ENCODE measurements around the gene MSH2. TPM values are rescaled to one million over a fixed set of nuclear protein-coding genes. Genes with fewer than 3 reads are reported as not detected.

Gene MSH2
- total and polyA plus RNA-seq, 10 donors = 7.1 to 19.4 (median 15.5) TPM

GRCh38 chr2:47386551-47386950 lies 16.4 kb upstream of the MSH2 start:
- Histone ChIP-seq H3K4me1 (no peaks in the 10 kb centered on the region), H3K27me3 (replicated peaks in 1 of 7) (no peaks in the 10 kb centered on the region), H3K9me3 (no peaks in the 10 kb centered on the region), H3K27ac (no peak overlapping the region), H3K4me3 (no peak overlapping the region), H3K36me3 (no peaks in the 10 kb centered on the region)
- 69 to 88% (median 70%) methylated on average over 3 of the region's 3 CpGs for WGBS, 5 donors
- intact Hi-C loops (cut with DNase I; ENCODE audit: low total_unique reads) = loop anchor here (2.0 kb wide), 1 partner anchor 52 kb away; no protein-coding TSS in a partner anchor
- DNase-seq = no peak
- TF ChIP-seq POLR2AphosphoS5 (IDR thresholded peaks at IDR 0.05) (no peak), CTCF (IDR thresholded peaks at IDR 0.05 in 8 of 11, conservative IDR thresholded peaks at IDR 0.05 in 3 of 11) (no peak), POLR2A (IDR thresholded peaks at IDR 0.05) (no peak)

- H3K9me3 ChIP-seq = no peaks in the 10 kb centered on the region
- H3K4me1 ChIP-seq = no peaks in the 10 kb centered on the region
- H3K27me3 ChIP-seq (replicated peaks in 1 of 7) = no peaks in the 10 kb centered on the region
- intact Hi-C loops (cut with DNase I; ENCODE audit: low total_unique reads) = no loop called here
- no peak for DNase-seq
- H3K4me3 ChIP-seq = no peak overlapping the region
- H3K36me3 ChIP-seq = no peaks in the 10 kb centered on the region
- 50 to 63% (median 58%) methylated on average over 2 of the region's 2 CpGs for WGBS, 5 donors
- H3K27ac ChIP-seq = no peak overlapping the region
- TF ChIP-seq POLR2AphosphoS5 (IDR thresholded peaks at IDR 0.05) = no peak
- TF ChIP-seq POLR2A (IDR thresholded peaks at IDR 0.05) = no peak
- TF ChIP-seq CTCF (IDR thresholded peaks at IDR 0.05 in 8 of 11, conservative IDR thresholded peaks at IDR 0.05 in 3 of 11) = no peak
Measured at GRCh38 chr2:47388888-47389287, 14.1 kb upstream of the MSH2 start.

GRCh38 chr2:47389692-47390091 lies 13.3 kb upstream of the MSH2 start:
- TF ChIP-seq POLR2A (IDR thresholded peaks at IDR 0.05) (no peak), CTCF (IDR thresholded peaks at IDR 0.05 in 8 of 11, conservative IDR thresholded peaks at IDR 0.05 in 3 of 11) (no peak), POLR2AphosphoS5 (IDR thresholded peaks at IDR 0.05) (no peak)
- no peaks in the 10 kb centered on the region for H3K36me3 ChIP-seq
- 85 to 100% (median 96%) methylated on average over 1 of the region's 1 CpG for WGBS, 5 donors
- H3K9me3 ChIP-seq = no peaks in the 10 kb centered on the region
- no peak overlapping the region for H3K4me3 ChIP-seq
- no peaks in the 10 kb centered on the region for H3K4me1 ChIP-seq
- no peaks in the 10 kb centered on the region for H3K27me3 ChIP-seq (replicated peaks in 1 of 7)
- DNase-seq = no peak
- no peak overlapping the region for H3K27ac ChIP-seq
- intact Hi-C loops (cut with DNase I; ENCODE audit: low total_unique reads) = no loop called here

- Histone ChIP-seq H3K4me1 (peaks cover 12 to 36% (median 20%) of the 10 kb centered on the region in 6 donors), H3K27ac (peak overlapping the region in 7 of 8 donors; percentile 75 to 88 (median 85)), H3K9me3 (no peaks in the 10 kb centered on the region), H3K4me3 (peak overlapping the region in 7 of 8 donors; percentile 83 to 100 (median 99)), H3K27me3 (replicated peaks in 1 of 7) (no peaks in the 10 kb centered on the region), H3K36me3 (peaks cover 0 to 4% (median 0%) of the 10 kb centered on the region in 6 donors)
- WGBS, 5 donors = 67 to 82% (median 78%) methylated on average over 36 of the region's 36 CpGs
- TF ChIP-seq POLR2AphosphoS5 (IDR thresholded peaks at IDR 0.05) = no peak
- intact Hi-C loops (cut with DNase I; ENCODE audit: low total_unique reads) = no loop called here
- DNase-seq = no peak
Measured at GRCh38 chr2:47401789-47402554, 984 bp upstream of the MSH2 start.

All from spleen (tissue), 11 donors.